ENCODE measurements around the gene LRRC74B.

LRRC74B gene

DNA sequence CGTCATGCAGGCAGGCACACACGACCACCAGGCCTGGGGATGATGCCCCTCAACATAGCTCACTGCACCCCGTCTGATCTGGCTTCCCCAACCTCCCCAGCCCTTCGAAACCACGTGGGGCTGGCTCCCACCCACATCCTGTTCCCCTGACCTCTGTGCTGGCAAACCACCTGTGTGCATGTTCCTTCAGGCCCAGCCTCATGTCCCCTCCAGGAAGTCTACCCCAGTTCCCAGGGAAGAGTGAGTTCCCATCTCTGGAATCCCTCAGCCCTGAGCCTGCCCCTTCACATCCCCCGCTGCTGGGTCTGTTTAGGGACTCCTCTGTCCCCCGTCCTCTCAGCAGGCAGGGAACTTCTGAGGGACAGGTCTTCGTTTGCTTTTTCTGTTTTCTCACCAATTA lies 20.5 kb upstream of the LRRC74B start:
- no peak for DNase-seq (ENCODE audit: low read depth)
- TF ChIP-seq, protein P1, sequence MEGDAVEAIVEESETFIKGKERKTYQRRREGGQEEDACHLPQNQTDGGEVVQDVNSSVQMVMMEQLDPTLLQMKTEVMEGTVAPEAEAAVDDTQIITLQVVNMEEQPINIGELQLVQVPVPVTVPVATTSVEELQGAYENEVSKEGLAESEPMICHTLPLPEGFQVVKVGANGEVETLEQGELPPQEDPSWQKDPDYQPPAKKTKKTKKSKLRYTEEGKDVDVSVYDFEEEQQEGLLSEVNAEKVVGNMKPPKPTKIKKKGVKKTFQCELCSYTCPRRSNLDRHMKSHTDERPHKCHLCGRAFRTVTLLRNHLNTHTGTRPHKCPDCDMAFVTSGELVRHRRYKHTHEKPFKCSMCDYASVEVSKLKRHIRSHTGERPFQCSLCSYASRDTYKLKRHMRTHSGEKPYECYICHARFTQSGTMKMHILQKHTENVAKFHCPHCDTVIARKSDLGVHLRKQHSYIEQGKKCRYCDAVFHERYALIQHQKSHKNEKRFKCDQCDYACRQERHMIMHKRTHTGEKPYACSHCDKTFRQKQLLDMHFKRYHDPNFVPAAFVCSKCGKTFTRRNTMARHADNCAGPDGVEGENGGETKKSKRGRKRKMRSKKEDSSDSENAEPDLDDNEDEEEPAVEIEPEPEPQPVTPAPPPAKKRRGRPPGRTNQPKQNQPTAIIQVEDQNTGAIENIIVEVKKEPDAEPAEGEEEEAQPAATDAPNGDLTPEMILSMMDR (conservative IDR thresholded peaks at IDR 0.05; ENCODE audit: low read length) = no peak
- H3K4me3 ChIP-seq (ENCODE audit: low read length) = no peak overlapping the region

DNA sequence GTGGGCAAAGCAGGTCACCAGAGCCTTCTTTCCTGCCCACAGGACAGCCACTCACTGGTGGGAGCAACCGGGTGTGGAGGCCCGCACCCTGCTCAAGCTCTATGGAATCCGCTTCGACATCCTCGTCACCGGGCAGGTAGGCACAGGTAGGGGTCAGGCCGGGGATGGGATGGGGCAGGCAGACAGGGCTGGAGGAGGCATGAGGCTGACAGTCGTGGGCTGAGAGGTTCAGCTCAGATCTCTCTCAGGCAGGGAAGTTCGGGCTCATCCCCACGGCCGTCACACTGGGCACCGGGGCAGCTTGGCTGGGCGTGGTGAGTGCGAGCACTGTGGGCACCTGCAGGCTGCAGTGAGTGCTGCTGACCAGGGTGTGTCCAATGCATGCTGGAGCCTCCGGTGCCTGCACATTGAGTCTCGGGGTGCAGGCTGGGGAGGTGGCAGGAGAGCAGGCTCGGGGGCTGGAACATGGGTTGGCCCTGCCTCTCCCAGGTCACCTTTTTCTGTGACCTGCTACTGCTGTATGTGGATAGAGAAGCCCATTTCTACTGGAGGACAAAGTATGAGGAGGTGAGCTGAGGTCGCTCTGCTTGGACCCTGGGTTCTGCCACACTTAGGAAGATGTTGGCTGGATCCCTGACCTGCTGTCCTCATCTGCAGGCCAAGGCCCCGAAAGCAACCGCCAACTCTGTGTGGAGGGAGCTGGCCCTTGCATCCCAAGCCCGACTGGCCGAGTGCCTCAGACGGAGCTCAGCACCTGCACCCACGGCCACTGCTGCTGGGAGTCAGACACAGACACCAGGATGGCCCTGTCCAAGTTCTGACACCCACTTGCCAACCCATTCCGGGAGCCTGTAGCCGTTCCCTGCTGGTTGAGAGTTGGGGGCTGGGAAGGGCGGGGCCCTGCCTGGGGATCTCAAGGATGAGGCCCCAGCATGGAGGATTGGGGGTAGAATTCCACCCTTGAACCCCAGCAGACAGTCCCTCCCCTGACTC lies 19.7 kb upstream of the LRRC74B start:
- no peak for DNase-seq (ENCODE audit: low read depth)
- no peak overlapping the region for H3K4me3 ChIP-seq (ENCODE audit: low read length)
- TF ChIP-seq, protein P1 (conservative IDR thresholded peaks at IDR 0.05; ENCODE audit: low read length) = no peak

DNA sequence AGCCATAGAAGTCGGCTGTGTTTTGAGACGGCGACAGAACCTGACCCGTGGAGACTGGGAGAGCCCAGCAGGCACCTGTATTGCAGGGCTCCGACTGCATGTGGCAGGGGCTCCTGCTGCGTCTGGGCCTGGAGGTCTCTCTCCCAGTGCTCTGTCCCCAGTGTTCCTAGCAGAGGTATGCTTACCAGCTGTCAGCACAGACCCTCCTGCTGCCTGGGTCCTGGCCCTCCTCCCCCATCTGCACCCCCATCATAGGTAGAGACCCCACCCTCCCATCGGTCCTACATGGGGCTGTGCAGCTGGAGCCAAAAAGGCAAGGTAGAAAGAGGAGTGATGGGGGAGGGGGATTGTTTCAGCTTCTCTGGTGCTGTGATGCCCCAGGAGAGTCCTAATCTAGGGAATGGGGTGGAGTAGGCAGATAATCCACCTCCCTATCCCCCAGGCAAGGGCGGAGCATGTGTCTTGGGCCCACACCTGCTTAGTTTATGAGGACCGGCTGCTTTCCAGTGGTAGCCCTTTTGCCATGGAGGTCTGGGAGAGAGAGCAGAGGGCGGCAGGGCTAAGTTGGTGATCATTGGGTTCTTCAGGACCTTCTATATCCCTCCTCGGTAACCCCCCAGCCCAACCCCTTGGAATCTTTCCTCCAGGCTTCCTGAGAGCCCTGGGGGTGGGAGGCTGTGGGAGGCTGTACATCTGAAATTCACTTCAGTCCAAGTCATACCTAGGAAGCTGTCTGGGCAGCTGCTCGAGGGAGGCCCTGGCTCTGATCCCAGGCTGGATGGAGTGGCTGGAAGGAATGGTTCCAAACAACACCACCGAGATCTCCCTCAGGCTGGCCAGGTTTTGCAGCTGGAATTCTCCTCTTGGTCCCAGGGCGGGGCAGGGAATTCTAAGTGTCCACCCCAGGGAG lies 18.7 kb upstream of the LRRC74B start:
- no peak overlapping the region for H3K4me3 ChIP-seq (ENCODE audit: low read length)
- TF ChIP-seq, protein P1 (conservative IDR thresholded peaks at IDR 0.05; ENCODE audit: low read length) = no peak
- DNase-seq (ENCODE audit: low read depth) = peak; percentile 69

DNA sequence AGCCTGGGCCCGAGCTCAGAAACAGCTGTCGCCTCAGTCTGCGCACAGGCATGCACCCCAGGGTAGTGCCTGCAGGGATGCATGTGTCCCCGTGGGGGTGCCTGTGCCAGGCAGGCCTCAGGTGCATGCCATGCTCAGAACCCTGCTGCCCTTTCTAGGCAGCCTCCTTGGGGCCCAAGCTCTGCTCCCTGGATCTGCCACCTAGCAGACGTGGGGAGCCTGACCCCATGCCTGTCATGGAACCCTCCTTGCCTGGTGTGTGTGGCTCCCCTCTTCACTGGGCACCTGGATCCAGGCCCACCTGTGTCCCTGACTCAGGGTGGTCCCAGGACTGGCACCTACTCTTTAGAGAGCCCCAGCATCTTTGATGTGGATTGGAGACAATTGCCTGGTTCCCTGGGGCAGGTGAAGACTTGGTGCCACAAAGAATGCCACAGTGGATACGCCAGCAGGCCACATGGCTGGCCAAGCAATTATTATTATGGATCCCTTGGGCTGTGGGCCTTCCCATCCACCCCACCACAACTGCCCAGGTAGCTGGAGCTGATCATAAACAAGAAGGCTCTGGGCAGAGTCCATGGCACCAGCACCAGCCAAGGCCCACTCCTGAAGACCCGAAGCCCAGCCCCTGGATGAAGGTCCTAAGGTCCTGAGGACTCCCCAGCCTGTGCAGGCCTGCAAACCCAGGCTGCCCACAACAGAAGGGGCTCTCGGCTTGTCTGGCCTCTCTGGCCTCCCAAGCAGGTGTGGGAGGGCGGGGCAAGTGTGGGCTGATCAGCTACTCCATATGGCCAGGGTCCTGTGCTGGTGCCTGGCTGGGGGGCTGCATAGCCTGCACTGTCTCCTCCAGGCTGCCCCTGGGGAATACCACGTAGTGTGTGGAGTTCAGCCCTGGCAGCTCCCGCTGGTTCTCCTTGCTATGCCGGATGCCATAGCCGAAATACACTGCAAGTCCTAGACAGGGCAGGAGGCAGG lies 17.2 kb upstream of the LRRC74B start:
- no peak for DNase-seq (ENCODE audit: low read depth)
- TF ChIP-seq, protein P1 (conservative IDR thresholded peaks at IDR 0.05; ENCODE audit: low read length) = no peak
- H3K4me3 ChIP-seq (ENCODE audit: low read length) = no peak overlapping the region

DNA sequence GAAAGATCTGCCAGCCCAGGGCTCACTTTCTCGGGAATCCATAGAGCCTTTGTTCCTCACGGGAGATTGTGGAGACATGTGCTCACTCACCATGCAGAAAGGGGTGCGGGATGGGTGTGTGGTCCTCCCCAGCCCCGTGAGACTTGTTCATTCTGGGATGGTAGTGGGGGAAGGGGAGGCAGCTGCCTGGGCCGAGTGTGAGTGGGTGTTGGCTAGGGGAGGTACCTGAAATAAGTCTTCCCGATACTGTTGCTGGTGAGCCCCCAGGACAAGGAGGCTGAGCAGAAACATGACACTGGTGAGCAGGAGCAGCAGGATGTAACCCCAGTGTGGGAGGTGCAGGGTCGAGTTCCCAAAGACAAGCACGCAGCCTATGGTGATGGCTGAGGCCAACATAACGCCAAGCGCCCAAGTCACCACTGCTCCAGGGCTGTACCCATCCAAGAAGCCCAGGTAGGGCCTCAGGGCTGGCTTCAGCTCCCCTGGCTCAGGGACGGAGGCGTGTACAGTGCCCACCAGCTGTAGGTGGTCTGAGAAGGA lies 16.2 kb upstream of the LRRC74B start:
- TF ChIP-seq, protein P1 (conservative IDR thresholded peaks at IDR 0.05; ENCODE audit: low read length) = no peak
- no peak for DNase-seq (ENCODE audit: low read depth)
- no peak overlapping the region for H3K4me3 ChIP-seq (ENCODE audit: low read length)

DNA sequence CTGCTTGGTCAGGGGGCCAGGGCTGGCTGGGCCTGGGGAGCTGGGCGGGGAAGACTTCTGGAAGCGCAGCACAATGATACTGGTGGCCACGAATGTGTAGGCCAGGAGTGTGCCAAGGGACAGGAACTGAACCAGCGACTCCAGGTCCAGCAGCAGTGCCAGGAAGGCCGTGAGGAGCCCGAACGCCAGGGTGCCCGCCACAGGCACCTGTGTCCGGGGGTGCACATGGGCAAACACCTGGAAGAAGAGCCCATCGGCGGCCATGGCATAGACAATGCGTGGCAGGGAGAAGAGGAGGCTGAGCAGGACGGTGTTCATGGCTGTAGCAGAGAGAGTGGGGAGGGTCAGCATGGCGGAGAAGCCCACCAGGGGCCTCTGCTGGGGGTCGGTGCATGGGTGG lies 15.7 kb upstream of the LRRC74B start:
- H3K4me3 ChIP-seq (ENCODE audit: low read length) = no peak overlapping the region
- DNase-seq (ENCODE audit: low read depth) = no peak
- TF ChIP-seq, protein P1 (conservative IDR thresholded peaks at IDR 0.05; ENCODE audit: low read length) = no peak
